Measurements from ENCODE around the gene ZHX3.

Gene ZHX3

GRCh38 chr20:41162396-41162795 is 155.1 kb downstream of the ZHX3 start:
- Histone ChIP-seq H3K27ac (ENCODE audit: low read depth, low read length) (no peak overlapping the region), H2AFZ (ENCODE audit: low read length, unreplicated experiment) (no peak overlapping the region), H3K79me2 (ENCODE audit: control insufficient read depth, insufficient read depth, low read length, unreplicated experiment) (peaks cover 11% of the 10 kb centered on the region), H3K36me3 (ENCODE audit: insufficient read depth, low read length) (peaks cover 4% of the 10 kb centered on the region; the same call in 1 of the 2 replicates), H3K4me3 (ENCODE audit: low read depth, low read length) (no peak overlapping the region), H3K27me3 (ENCODE audit: insufficient read depth, low read length) (no peaks in the 10 kb centered on the region), H3K4me1 (ENCODE audit: control insufficient read depth, insufficient read depth, low read length, unreplicated experiment) (no peaks in the 10 kb centered on the region)

- Histone ChIP-seq H3K4me1 (ENCODE audit: control insufficient read depth, insufficient read depth, low read length, unreplicated experiment) (no peaks in the 10 kb centered on the region), H2AFZ (ENCODE audit: low read length, unreplicated experiment) (no peak overlapping the region), H3K27me3 (ENCODE audit: insufficient read depth, low read length) (no peaks in the 10 kb centered on the region), H3K36me3 (ENCODE audit: insufficient read depth, low read length) (peaks cover 4% of the 10 kb centered on the region; the same call in 1 of the 2 replicates), H3K27ac (ENCODE audit: low read depth, low read length) (no peak overlapping the region), H3K79me2 (ENCODE audit: control insufficient read depth, insufficient read depth, low read length, unreplicated experiment) (peaks cover 16% of the 10 kb centered on the region), H3K4me3 (ENCODE audit: low read depth, low read length) (no peak overlapping the region)
Observed at GRCh38 chr20:41161886-41162285, 155.6 kb downstream of the ZHX3 start.

GRCh38 chr20:41160686-41161085 is 156.8 kb downstream of the ZHX3 start:
- Histone ChIP-seq H3K36me3 (ENCODE audit: insufficient read depth, low read length) (peaks cover 4% of the 10 kb centered on the region; the same call in 1 of the 2 replicates), H3K27me3 (ENCODE audit: insufficient read depth, low read length) (no peaks in the 10 kb centered on the region), H3K79me2 (ENCODE audit: control insufficient read depth, insufficient read depth, low read length, unreplicated experiment) (peaks cover 28% of the 10 kb centered on the region)

GRCh38 chr20:41159547-41159946 is 158.0 kb downstream of the ZHX3 start:
- Histone ChIP-seq H3K36me3 (ENCODE audit: insufficient read depth, low read length) (no peaks in the 10 kb centered on the region; the same call in 1 of the 2 replicates), H3K79me2 (ENCODE audit: control insufficient read depth, insufficient read depth, low read length, unreplicated experiment) (peaks cover 40% of the 10 kb centered on the region), H3K27ac (ENCODE audit: low read depth, low read length) (no peak overlapping the region)

More at GRCh38 chr20:41160686-41161085, 156.8 kb downstream of the ZHX3 start:
- Histone ChIP-seq H3K27ac (ENCODE audit: low read depth, low read length) (no peak overlapping the region), H3K4me3 (ENCODE audit: low read depth, low read length) (no peak overlapping the region), H3K4me1 (ENCODE audit: control insufficient read depth, insufficient read depth, low read length, unreplicated experiment) (no peaks in the 10 kb centered on the region), H2AFZ (ENCODE audit: low read length, unreplicated experiment) (no peak overlapping the region)

GRCh38 chr20:41158082-41158625 is 159.4 kb downstream of the ZHX3 start:
- no peak overlapping the region for H3K27ac ChIP-seq (ENCODE audit: low read depth, low read length)
- H3K36me3 ChIP-seq (ENCODE audit: insufficient read depth, low read length) = no peaks in the 10 kb centered on the region
- no peak overlapping the region for H3K4me3 ChIP-seq (ENCODE audit: low read depth, low read length)
- H3K27me3 ChIP-seq (ENCODE audit: insufficient read depth, low read length) = no peaks in the 10 kb centered on the region
- H3K79me2 ChIP-seq (ENCODE audit: control insufficient read depth, insufficient read depth, low read length, unreplicated experiment) = peaks cover 50% of the 10 kb centered on the region
- no peak overlapping the region for H2AFZ ChIP-seq (ENCODE audit: low read length, unreplicated experiment)
- H3K4me1 ChIP-seq (ENCODE audit: control insufficient read depth, insufficient read depth, low read length, unreplicated experiment) = no peaks in the 10 kb centered on the region

More at GRCh38 chr20:41159547-41159946, 158.0 kb downstream of the ZHX3 start:
- Histone ChIP-seq H3K27me3 (ENCODE audit: insufficient read depth, low read length) (no peaks in the 10 kb centered on the region), H3K4me3 (ENCODE audit: low read depth, low read length) (no peak overlapping the region), H3K4me1 (ENCODE audit: control insufficient read depth, insufficient read depth, low read length, unreplicated experiment) (no peaks in the 10 kb centered on the region), H2AFZ (ENCODE audit: low read length, unreplicated experiment) (no peak overlapping the region)

GRCh38 chr20:41155261-41155660 is 162.3 kb downstream of the ZHX3 start:
- Histone ChIP-seq H3K27ac (ENCODE audit: low read depth, low read length) (no peak overlapping the region), H3K4me3 (ENCODE audit: low read depth, low read length) (no peak overlapping the region), H3K4me1 (ENCODE audit: control insufficient read depth, insufficient read depth, low read length, unreplicated experiment) (peaks cover 13% of the 10 kb centered on the region), H3K27me3 (ENCODE audit: insufficient read depth, low read length) (no peaks in the 10 kb centered on the region), H2AFZ (ENCODE audit: low read length, unreplicated experiment) (no peak overlapping the region), H3K79me2 (ENCODE audit: control insufficient read depth, insufficient read depth, low read length, unreplicated experiment) (peaks cover 79% of the 10 kb centered on the region), H3K36me3 (ENCODE audit: insufficient read depth, low read length) (no peaks in the 10 kb centered on the region)

GRCh38 chr20:41154436-41155176 is 162.9 kb downstream of the ZHX3 start:
- H3K4me3 ChIP-seq (ENCODE audit: low read depth, low read length) = no peak overlapping the region
- H2AFZ ChIP-seq (ENCODE audit: low read length, unreplicated experiment) = no peak overlapping the region
- no peaks in the 10 kb centered on the region for H3K36me3 ChIP-seq (ENCODE audit: insufficient read depth, low read length)
- no peaks in the 10 kb centered on the region for H3K27me3 ChIP-seq (ENCODE audit: insufficient read depth, low read length)
- peaks cover 18% of the 10 kb centered on the region for H3K4me1 ChIP-seq (ENCODE audit: control insufficient read depth, insufficient read depth, low read length, unreplicated experiment)
- peaks cover 85% of the 10 kb centered on the region for H3K79me2 ChIP-seq (ENCODE audit: control insufficient read depth, insufficient read depth, low read length, unreplicated experiment)
- H3K27ac ChIP-seq (ENCODE audit: low read depth, low read length) = no peak overlapping the region

- Histone ChIP-seq H2AFZ (ENCODE audit: low read length, unreplicated experiment) (no peak overlapping the region), H3K79me2 (ENCODE audit: control insufficient read depth, insufficient read depth, low read length, unreplicated experiment) (peaks cover 93% of the 10 kb centered on the region), H3K36me3 (ENCODE audit: insufficient read depth, low read length) (no peaks in the 10 kb centered on the region), H3K27ac (ENCODE audit: low read depth, low read length) (no peak overlapping the region), H3K4me3 (ENCODE audit: low read depth, low read length) (no peak overlapping the region), H3K27me3 (ENCODE audit: insufficient read depth, low read length) (no peaks in the 10 kb centered on the region), H3K4me1 (ENCODE audit: control insufficient read depth, insufficient read depth, low read length, unreplicated experiment) (peaks cover 20% of the 10 kb centered on the region)
Observed at GRCh38 chr20:41152108-41152757, 165.3 kb downstream of the ZHX3 start.

GRCh38 chr20:41151134-41151869 is 166.2 kb downstream of the ZHX3 start:
- no peak overlapping the region for H2AFZ ChIP-seq (ENCODE audit: low read length, unreplicated experiment)
- H3K4me1 ChIP-seq (ENCODE audit: control insufficient read depth, insufficient read depth, low read length, unreplicated experiment) = peaks cover 20% of the 10 kb centered on the region
- no peak overlapping the region for H3K4me3 ChIP-seq (ENCODE audit: low read depth, low read length)
- no peak overlapping the region for H3K27ac ChIP-seq (ENCODE audit: low read depth, low read length)
- peaks cover 93% of the 10 kb centered on the region for H3K79me2 ChIP-seq (ENCODE audit: control insufficient read depth, insufficient read depth, low read length, unreplicated experiment)
- H3K27me3 ChIP-seq (ENCODE audit: insufficient read depth, low read length) = no peaks in the 10 kb centered on the region
- no peaks in the 10 kb centered on the region for H3K36me3 ChIP-seq (ENCODE audit: insufficient read depth, low read length)

GRCh38 chr20:41150664-41151063 is 166.9 kb downstream of the ZHX3 start:
- Histone ChIP-seq H3K36me3 (ENCODE audit: insufficient read depth, low read length) (no peaks in the 10 kb centered on the region), H3K79me2 (ENCODE audit: control insufficient read depth, insufficient read depth, low read length, unreplicated experiment) (peaks cover 93% of the 10 kb centered on the region), H3K27me3 (ENCODE audit: insufficient read depth, low read length) (no peaks in the 10 kb centered on the region), H2AFZ (ENCODE audit: low read length, unreplicated experiment) (no peak overlapping the region), H3K4me3 (ENCODE audit: low read depth, low read length) (no peak overlapping the region), H3K4me1 (ENCODE audit: control insufficient read depth, insufficient read depth, low read length, unreplicated experiment) (peaks cover 20% of the 10 kb centered on the region), H3K27ac (ENCODE audit: low read depth, low read length) (no peak overlapping the region)
